Loucy (cell line): ENCODE measurements around the gene HOXB8.

ENCODE experiments used
- H2AFZ ChIP-seq: fragments of 200-600 bp; sonication (generic); 2 replicates; pipeline ENCODE4 v1.6.0; 2016; ENCODE audit warnings: antibody characterized with exemption, mild to moderate bottlenecking, low read length, moderate library complexity
- H3F3A ChIP-seq: fragments of 200-600 bp; 2 replicates; pipeline ENCODE4 v1.6.0; 2016; ENCODE audit warnings: antibody characterized with exemption, low read depth, mild to moderate bottlenecking
- H3K27me3 ChIP-seq: fragments of 200-600 bp; sonication (generic); 2 replicates; pipeline ENCODE4 v1.6.1; 2014; ENCODE audit warnings: low read length, mild to moderate bottlenecking; ENCODE audit not compliant: insufficient read depth, poor library complexity, severe bottlenecking
- H3K36me3 ChIP-seq: fragments of 200-600 bp; sonication (generic); 2 replicates; pipeline ENCODE4 v1.6.1; 2016; ENCODE audit warnings: low read length; ENCODE audit not compliant: insufficient read depth
- H3K4me1 ChIP-seq: fragments of 200-600 bp; sonication (generic); 2 replicates; pipeline ENCODE4 v1.5.1; 2014; ENCODE audit warnings: low read length, mild to moderate bottlenecking; ENCODE audit not compliant: insufficient read depth, poor library complexity, severe bottlenecking
- H3K4me2 ChIP-seq: fragments of 200-600 bp; sonication (generic); 2 replicates; pipeline ENCODE4 v1.6.0; 2014; ENCODE audit warnings: antibody characterized with exemption, low read length, low read depth, mild to moderate bottlenecking; ENCODE audit not compliant: poor library complexity, severe bottlenecking
- H3K4me3 ChIP-seq: fragments of 200-600 bp; sonication (generic); 2 replicates; pipeline ENCODE4 v1.5.1; 2014; ENCODE audit warnings: low read length, mild to moderate bottlenecking, mixed read lengths; ENCODE audit not compliant: poor library complexity, severe bottlenecking
- H3K79me2 ChIP-seq: fragments of 200-600 bp; sonication (generic); 2 replicates; pipeline ENCODE4 v1.6.1; 2014; ENCODE audit warnings: low read length; ENCODE audit not compliant: insufficient read depth
- H3K9ac ChIP-seq: fragments of 200-600 bp; sonication (generic); 2 replicates; pipeline ENCODE4 v1.6.0; 2014; ENCODE audit warnings: mild to moderate bottlenecking, low read depth, low read length, moderate library complexity; ENCODE audit not compliant: poor library complexity, severe bottlenecking
- H3K9me2 ChIP-seq: fragments of 200-600 bp; sonication (generic); replicated peaks from 2 replicates; pipeline ENCODE4 v1.6.1; 2016; ENCODE audit warnings: low read depth, low read length, mixed read lengths
- H3K9me3 ChIP-seq: fragments of 200-600 bp; sonication (generic); 2 replicates; pipeline ENCODE4 v1.6.1; 2014; ENCODE audit warnings: mild to moderate bottlenecking, antibody characterized with exemption, low read length, low read depth; ENCODE audit not compliant: insufficient read depth
- H4K20me1 ChIP-seq: fragments of 200-600 bp; sonication (generic); 2 replicates; pipeline ENCODE4 v1.6.0; 2014; ENCODE audit warnings: antibody characterized with exemption, low read length, mild to moderate bottlenecking; ENCODE audit not compliant: insufficient read depth, poor library complexity, severe bottlenecking
- EZH2phosphoT487 ChIP-seq: fragments of 200-600 bp; IDR thresholded peaks from 2 replicates; pipeline ENCODE4 v1.6.1; 2018; ENCODE audit warnings: antibody characterized with exemption, mild to moderate bottlenecking, moderate library complexity, borderline replicate concordance
- TF ChIP-seq, protein P1 (sequence below): fragments of 200-600 bp; sonication (generic); conservative IDR thresholded peaks from 2 replicates; pipeline ENCODE4 v1.5.1; 2014; ENCODE audit warnings: mild to moderate bottlenecking, antibody characterized with exemption, low read length

Gene HOXB8

DNA sequence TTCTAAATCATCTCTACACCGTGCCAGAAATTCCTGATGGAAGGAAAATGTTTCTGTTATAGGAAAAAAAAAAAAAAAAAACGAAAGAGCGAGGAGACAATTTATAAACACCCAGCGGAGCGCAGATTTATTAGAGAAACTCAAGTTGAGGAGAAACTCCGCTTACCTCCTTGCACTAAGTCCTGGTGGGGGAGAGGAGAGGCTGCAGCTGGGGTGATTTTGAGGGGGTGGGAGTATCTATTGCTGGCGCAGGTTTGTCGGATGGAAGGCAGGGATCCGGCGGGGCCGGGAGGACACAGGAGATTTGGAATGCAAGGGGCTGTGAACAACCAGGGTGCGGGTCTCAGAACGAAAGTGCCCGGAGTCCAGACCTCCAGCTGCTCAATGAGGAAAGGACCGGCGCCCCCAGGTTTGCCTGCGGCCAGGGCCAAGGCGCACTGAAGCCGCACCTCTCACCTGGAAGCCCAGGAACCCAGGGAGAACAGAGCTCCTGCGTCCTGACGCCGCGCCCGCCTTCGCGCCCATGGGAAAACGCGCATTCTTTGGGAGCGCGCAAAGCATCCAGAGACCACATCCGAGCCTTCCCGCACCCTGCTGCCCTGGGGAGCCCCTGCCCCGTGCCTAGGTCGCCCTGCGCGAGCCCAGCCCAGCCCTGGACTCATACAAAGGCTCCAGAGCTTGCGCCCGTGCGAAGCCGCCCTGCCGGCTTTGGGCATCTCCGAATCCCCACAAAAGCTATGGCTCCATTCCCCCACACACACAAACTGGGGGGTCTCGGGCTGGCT lies 2.6 kb upstream of the HOXB8 start:
- Histone ChIP-seq H2AFZ (no peak overlapping the region), H3K4me1 (peaks cover 41% of the 10 kb centered on the region), H3F3A (peaks cover 8% of the 10 kb centered on the region; the same call in 1 of the 2 replicates), H3K9ac (peak overlapping the region; percentile 100), H3K4me2 (peak overlapping the region; percentile 98), H3K9me3 (no peaks in the 10 kb centered on the region), H3K79me2 (peaks cover 97% of the 10 kb centered on the region), H4K20me1 (peaks cover 9% of the 10 kb centered on the region), H3K9me2 (no peaks in the 10 kb centered on the region), H3K27me3 (peaks cover 23% of the 10 kb centered on the region), H3K4me3 (peak overlapping the region; percentile 89), H3K36me3 (peaks cover 8% of the 10 kb centered on the region; the same call in 1 of the 2 replicates)
- TF ChIP-seq, protein P1, sequence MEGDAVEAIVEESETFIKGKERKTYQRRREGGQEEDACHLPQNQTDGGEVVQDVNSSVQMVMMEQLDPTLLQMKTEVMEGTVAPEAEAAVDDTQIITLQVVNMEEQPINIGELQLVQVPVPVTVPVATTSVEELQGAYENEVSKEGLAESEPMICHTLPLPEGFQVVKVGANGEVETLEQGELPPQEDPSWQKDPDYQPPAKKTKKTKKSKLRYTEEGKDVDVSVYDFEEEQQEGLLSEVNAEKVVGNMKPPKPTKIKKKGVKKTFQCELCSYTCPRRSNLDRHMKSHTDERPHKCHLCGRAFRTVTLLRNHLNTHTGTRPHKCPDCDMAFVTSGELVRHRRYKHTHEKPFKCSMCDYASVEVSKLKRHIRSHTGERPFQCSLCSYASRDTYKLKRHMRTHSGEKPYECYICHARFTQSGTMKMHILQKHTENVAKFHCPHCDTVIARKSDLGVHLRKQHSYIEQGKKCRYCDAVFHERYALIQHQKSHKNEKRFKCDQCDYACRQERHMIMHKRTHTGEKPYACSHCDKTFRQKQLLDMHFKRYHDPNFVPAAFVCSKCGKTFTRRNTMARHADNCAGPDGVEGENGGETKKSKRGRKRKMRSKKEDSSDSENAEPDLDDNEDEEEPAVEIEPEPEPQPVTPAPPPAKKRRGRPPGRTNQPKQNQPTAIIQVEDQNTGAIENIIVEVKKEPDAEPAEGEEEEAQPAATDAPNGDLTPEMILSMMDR: no peak
- no peak for TF ChIP-seq EZH2phosphoT487

DNA sequence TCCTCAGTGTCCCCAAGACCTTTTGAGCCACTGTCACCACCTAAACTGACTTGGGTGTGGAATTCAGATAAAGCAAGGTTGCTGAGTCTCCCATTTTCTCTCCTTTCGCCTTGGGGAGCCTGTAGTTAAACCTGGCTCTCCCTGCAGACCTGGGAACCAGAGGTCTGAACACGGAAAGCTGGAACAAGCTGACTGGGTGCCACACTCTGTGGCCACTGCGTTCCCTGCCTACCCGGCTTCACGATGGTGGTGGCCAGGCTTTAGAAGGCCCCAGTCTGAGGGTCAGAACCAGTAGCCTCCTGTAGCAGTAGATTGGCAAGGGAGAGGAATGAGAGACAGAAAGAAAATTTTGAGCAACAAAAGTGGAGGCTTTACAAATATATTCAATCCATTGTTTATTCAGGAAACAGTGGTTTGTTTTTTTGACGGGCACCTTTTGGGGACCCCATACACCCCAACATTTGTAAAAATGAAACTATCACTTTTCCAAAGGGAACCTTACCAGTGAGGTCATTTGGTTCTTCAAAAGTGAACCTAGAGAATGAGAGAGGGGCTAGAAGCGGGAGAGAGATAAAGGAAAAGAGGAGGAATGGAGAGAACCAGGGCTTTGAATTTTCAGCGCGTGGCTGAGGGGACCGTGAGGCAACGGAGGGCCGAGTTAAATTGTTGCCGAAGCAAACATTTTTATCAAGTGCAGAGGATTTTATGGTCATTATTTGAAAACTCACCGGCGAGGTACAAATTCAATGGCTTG lies 1.8 kb upstream of the HOXB8 start:
- Histone ChIP-seq H3K4me1 (peaks cover 35% of the 10 kb centered on the region), H3K36me3 (peaks cover under 1% of the 10 kb centered on the region; the same call in 1 of the 2 replicates), H3K27me3 (peaks cover 21% of the 10 kb centered on the region), H3K4me3 (peak overlapping the region; percentile 89), H3F3A (peaks cover 8% of the 10 kb centered on the region; the same call in 1 of the 2 replicates), H3K9me2 (no peaks in the 10 kb centered on the region), H3K4me2 (peak overlapping the region; percentile 98), H4K20me1 (peaks cover 9% of the 10 kb centered on the region), H3K9me3 (no peaks in the 10 kb centered on the region), H2AFZ (no peak overlapping the region), H3K79me2 (peaks cover 97% of the 10 kb centered on the region), H3K9ac (peak overlapping the region; percentile 100)
- no peak for TF ChIP-seq EZH2phosphoT487
- TF ChIP-seq, protein P1: no peak

DNA sequence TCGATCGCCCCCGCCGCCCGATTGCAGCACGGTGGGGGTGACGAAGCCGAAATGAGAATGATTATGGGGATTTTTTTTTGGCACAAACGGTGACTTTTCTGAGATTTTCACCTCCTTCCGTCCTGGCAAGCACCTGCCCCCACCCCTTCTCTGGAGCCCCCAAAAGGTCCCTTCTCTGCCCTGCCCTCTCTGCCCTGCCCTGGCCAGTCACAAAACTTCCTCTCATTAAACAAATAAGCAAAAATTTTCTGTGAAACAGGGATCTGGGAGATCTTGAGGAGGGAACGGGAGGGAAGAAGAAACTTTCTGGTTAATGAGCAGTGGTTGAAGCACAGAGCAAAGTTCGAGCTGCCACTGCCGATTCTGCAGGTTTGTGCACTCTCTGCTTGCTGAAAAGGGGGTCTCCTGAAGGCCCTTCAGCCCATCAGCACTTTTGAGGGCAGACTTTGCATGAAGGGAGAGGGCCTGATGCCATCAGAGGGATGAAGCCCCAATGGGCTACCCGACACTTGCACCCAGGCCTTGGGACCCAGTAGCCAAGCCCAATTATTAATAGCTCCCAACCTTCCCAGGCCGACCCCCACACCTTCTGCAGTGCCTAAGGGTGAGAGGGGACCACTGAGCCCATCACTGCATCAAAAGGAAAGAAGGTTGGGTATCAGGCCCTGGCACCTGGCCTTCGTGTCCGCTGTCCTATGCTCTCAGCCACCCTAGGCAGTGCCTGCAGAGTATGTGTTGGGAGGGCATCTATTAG lies 1.0 kb upstream of the HOXB8 start:
- Histone ChIP-seq H3K4me3 (peak overlapping the region; percentile 89), H3K4me2 (peak overlapping the region; percentile 98), H3K9me3 (no peaks in the 10 kb centered on the region), H3K9ac (peak overlapping the region; percentile 100), H3K4me1 (peaks cover 31% of the 10 kb centered on the region), H3K36me3 (no peaks in the 10 kb centered on the region), H3K79me2 (peaks cover 97% of the 10 kb centered on the region), H3K9me2 (no peaks in the 10 kb centered on the region), H2AFZ (no peak overlapping the region), H4K20me1 (peaks cover 9% of the 10 kb centered on the region), H3K27me3 (peaks cover 21% of the 10 kb centered on the region), H3F3A (peaks cover 8% of the 10 kb centered on the region; the same call in 1 of the 2 replicates)
- TF ChIP-seq EZH2phosphoT487: no peak
- TF ChIP-seq, protein P1: no peak
